A549 (cell line): ENCODE measurements around the gene CAMTA1. TPM values are rescaled to one million over a fixed set of nuclear protein-coding genes. Genes with fewer than 3 reads are reported as not detected.

Experiments
- ATOH8 ChIP-seq: fragments of 250-450 bp; sonication (Bioruptor Pico); IDR thresholded peaks from 2 replicates; pipeline ENCODE4 v1.5.0; 2020; ENCODE audit warnings: low read depth, mild to moderate bottlenecking, moderate library complexity
- CBX2 ChIP-seq: fragments of 200-600 bp; sonication (generic); IDR thresholded peaks from 2 replicates; pipeline ENCODE4 v1.6.1; 2016; ENCODE audit warnings: low read depth, mild to moderate bottlenecking, borderline replicate concordance
- CTCF ChIP-seq: fragments of >200 bp; sonication (Bioruptor Twin); formaldehyde crosslinking; IDR thresholded peaks from 3 replicates; pipeline ENCODE4 v1.5.1; 2016
- E2F6 ChIP-seq: IDR thresholded peaks from 2 replicates; pipeline ENCODE4 v1.6.1; 2012; ENCODE audit warnings: low read depth, borderline replicate concordance
- EHF ChIP-seq: fragments of 250-450 bp; sonication (Bioruptor Pico); IDR thresholded peaks from 2 replicates; pipeline ENCODE4 v1.5.0; 2020; ENCODE audit warnings: mild to moderate bottlenecking
- ELK1 ChIP-seq: fragments of 150-350 bp; IDR thresholded peaks from 2 replicates; pipeline ENCODE4 v1.6.1; 2014; ENCODE audit warnings: low read depth, mild to moderate bottlenecking, low read length
- EP300 ChIP-seq, 2 experiments: fragments of >200 bp; sonication (Bioruptor Twin); formaldehyde crosslinking; IDR thresholded peaks; 2 replicates in 1 of 2; 3 replicates in 1 of 2; pipeline ENCODE4 v1.6.1; 2016 to 2017
- ESRRA ChIP-seq: fragments of 150-350 bp; IDR thresholded peaks from 2 replicates; pipeline ENCODE4 v1.6.1; 2014; ENCODE audit warnings: mild to moderate bottlenecking, low read length, borderline replicate concordance
- FOSB ChIP-seq: fragments of 250-450 bp; sonication (Bioruptor Pico); IDR thresholded peaks from 2 replicates; pipeline ENCODE4 v1.5.0; 2020; ENCODE audit warnings: mild to moderate bottlenecking, moderate library complexity
- HDAC2 ChIP-seq: fragments of 200-600 bp; sonication (generic); IDR thresholded peaks from 2 replicates; pipeline ENCODE4 v1.6.1; 2016
- HEYL ChIP-seq: fragments of 250-450 bp; sonication (Bioruptor Pico); IDR thresholded peaks from 2 replicates; pipeline ENCODE4 v1.8.0; 2021; ENCODE audit warnings: mild to moderate bottlenecking, moderate library complexity
- HMGXB4 ChIP-seq: fragments of 250-450 bp; sonication (Bioruptor Pico); IDR thresholded peaks from 2 replicates; pipeline ENCODE4 v1.5.0; 2021; ENCODE audit warnings: mild to moderate bottlenecking, moderate library complexity, borderline replicate concordance
- HOXB13 ChIP-seq: fragments of 250-450 bp; sonication (Bioruptor Pico); IDR thresholded peaks from 2 replicates; pipeline ENCODE4 v1.5.0; 2020; ENCODE audit warnings: low read depth, mild to moderate bottlenecking, moderate library complexity
- HOXB5 ChIP-seq: fragments of 250-450 bp; sonication (Bioruptor Pico); IDR thresholded peaks from 2 replicates; pipeline ENCODE4 v1.5.0; 2020; ENCODE audit warnings: mild to moderate bottlenecking, moderate library complexity
- JUN ChIP-seq, 2 experiments: fragments of >200 bp; sonication (Bioruptor Twin); formaldehyde crosslinking; IDR thresholded peaks; 2 replicates in 1 of 2; 3 replicates in 1 of 2; pipeline ENCODE4 v1.6.1; 2016 to 2017
- JUNB ChIP-seq: fragments of >200 bp; sonication (Bioruptor Twin); formaldehyde crosslinking; IDR thresholded peaks from 2 replicates; pipeline ENCODE4 v1.6.1; 2016
- KDM1A ChIP-seq: fragments of 200-600 bp; sonication (generic); IDR thresholded peaks from 2 replicates; pipeline ENCODE4 v1.6.1; 2016; ENCODE audit warnings: low read depth, mild to moderate bottlenecking
- MAZ ChIP-seq: fragments of 150-350 bp; IDR thresholded peaks from 2 replicates; pipeline ENCODE4 v1.6.1; 2014; ENCODE audit warnings: antibody characterized with exemption, low read depth, low read length, borderline replicate concordance
- NPAS2 ChIP-seq: fragments of 250-450 bp; sonication (Bioruptor Pico); IDR thresholded peaks from 2 replicates; pipeline ENCODE4 v1.8.0; 2022; ENCODE audit warnings: mild to moderate bottlenecking, moderate library complexity, borderline replicate concordance
- PBX3 ChIP-seq: IDR thresholded peaks from 2 replicates; pipeline ENCODE4 v1.6.1; 2012
- PHF8 ChIP-seq: fragments of 200-600 bp; sonication (generic); IDR thresholded peaks from 2 replicates; pipeline ENCODE4 v1.6.1; 2016; ENCODE audit warnings: low read depth, mild to moderate bottlenecking, antibody characterized with exemption, moderate library complexity, borderline replicate concordance
- POLR2A ChIP-seq: IDR thresholded peaks from 2 replicates; pipeline ENCODE4 v1.6.1; 2012; ENCODE audit warnings: mild to moderate bottlenecking, low read length
- RAD21 ChIP-seq, 2 experiments: fragments of >200 bp in 1 of 2; sonication (Bioruptor Twin) in 1 of 2; formaldehyde crosslinking in 1 of 2; IDR thresholded peaks in 1 of 2; conservative IDR thresholded peaks in 1 of 2; 2 replicates in 1 of 2; 3 replicates in 1 of 2; pipeline ENCODE4 v1.6.1; 2012 to 2018; ENCODE audit warnings: inconsistent platforms in 1 of 2
- RARB ChIP-seq: fragments of 250-450 bp; sonication (Bioruptor Pico); IDR thresholded peaks from 2 replicates; pipeline ENCODE4 v1.8.0; 2021; ENCODE audit warnings: mild to moderate bottlenecking, moderate library complexity
- REST ChIP-seq: fragments of 200-600 bp; sonication (generic); IDR thresholded peaks from 2 replicates; pipeline ENCODE4 v1.6.1; 2016; ENCODE audit warnings: antibody characterized with exemption, mild to moderate bottlenecking, moderate library complexity
- RNF2 ChIP-seq: fragments of 200-600 bp; sonication (generic); IDR thresholded peaks from 2 replicates; pipeline ENCODE4 v1.6.1; 2016; ENCODE audit warnings: low read depth, mild to moderate bottlenecking, antibody characterized with exemption, moderate library complexity, borderline replicate concordance
- TP53 ChIP-seq: fragments of 250-450 bp; sonication (Bioruptor Pico); IDR thresholded peaks from 2 replicates; pipeline ENCODE4 v1.5.0; 2021; ENCODE audit warnings: mild to moderate bottlenecking, moderate library complexity
- USF2 ChIP-seq: fragments of 450-650 bp; IDR thresholded peaks from 2 replicates; pipeline ENCODE4 v1.6.1; 2014; ENCODE audit warnings: antibody characterized with exemption
- ZNF302 ChIP-seq: fragments of 250-450 bp; sonication (Bioruptor Pico); IDR thresholded peaks from 2 replicates; pipeline ENCODE4 v1.9.0; 2021; ENCODE audit warnings: inconsistent platforms, mild to moderate bottlenecking, moderate library complexity
- polyA plus RNA-seq, 4 experiments: library from polyadenylated mRNA; depleted of rRNA in 3 of 4; stranded (reverse); fragments of >200 nt; fragmentation: RNase III in 1 of 4; extraction: RNeasy Plus Mini Kit Qiagen cat#74134 plus additional on column Dnase treatment in 1 of 4; gene quantifications; 2 replicates in 3 of 4; 3 replicates in 1 of 4; pipeline ENCODE4 v1.2.3, GENCODE V29; 2011 to 2017

CAMTA1 gene
- polyA plus RNA-seq, 2 of the 4 experiments (the other 2 are of a cell fraction), result 58.8 to 75.0 TPM

- TF ChIP-seq RAD21 (conservative IDR thresholded peaks at IDR 0.05 in 1 of 2, IDR thresholded peaks at IDR 0.05 in 1 of 2) (0 out of 5 replicates have a peak, but pooled peaks of 1 of the 2 experiments have one; percentile 10), ATOH8 (CRISPR knock-in tag) (no peak), REST (no peak), HOXB13 (CRISPR knock-in tag) (no peak), TP53 (CRISPR knock-in tag) (no peak), CBX2 (no peak), HMGXB4 (CRISPR knock-in tag) (no peak), JUNB (peak; percentile 71), EHF (CRISPR knock-in tag) (no peak), HOXB5 (CRISPR knock-in tag) (no peak), ELK1 (no peak), USF2 (no peak), MAZ (no peak), RARB (CRISPR knock-in tag) (no peak), EP300 (IDR thresholded peaks at IDR 0.05) (peak in 1 of 2 experiments; percentile 41; a peak in 1 of 5 replicates), PHF8 (no peak), JUN (IDR thresholded peaks at IDR 0.05) (0 out of 5 replicates have a peak, but pooled peaks of 1 of the 2 experiments have one; percentile 23), PBX3 (no peak), POLR2A (no peak), CTCF (no peak), FOSB (CRISPR knock-in tag) (no peak), RNF2 (no peak), HEYL (CRISPR knock-in tag) (no peak), ZNF302 (CRISPR knock-in tag) (no peak), NPAS2 (no peak), HDAC2 (no peak), KDM1A (no peak), E2F6 (peak; percentile 69; the same call in 1 of the 2 replicates), ESRRA (no peak)
Observed at GRCh38 chr1:7223334-7224080, 438.3 kb downstream of the CAMTA1 start (continued).
